Panc1 (cell line): ENCODE data around the gene RHEBL1. TPM values are rescaled to one million over a fixed set of nuclear protein-coding genes. Genes with fewer than 3 reads are reported as not detected.

Experiments
- ATAC-seq: fragments of 200-7000 bp; cut with Tn5 transposase; 2 replicates; pipeline ENCODE4 v1.9.1; 2020; ENCODE audit warnings: mild to moderate bottlenecking, moderate library complexity
- BruUV-seq: library from RNA; stranded (reverse); fragments of 400-500 nt; replicated peaks from 2 replicates; lab custom pipeline; 2021; lab: Mats Ljungman, UMichigan
- CTCF ChIA-PET: fragments of 300-600 bp; sonication (Branson Sonifier 250); formaldehyde crosslinking; loops from one replicate; lab custom pipeline; 2022; ENCODE audit warnings: antibody characterized with exemption; lab: Charles Lee
- POLR2A ChIA-PET: fragments of 300-600 bp; sonication (Branson Sonifier 250); formaldehyde crosslinking; loops from one replicate; lab custom pipeline; 2022; ENCODE audit warnings: antibody characterized with exemption; lab: Charles Lee
- DNase-seq: peaks from one replicate; pipeline ENCODE4 v3.0.0-alpha.2; 2010; ENCODE audit warnings: low read depth, low spot score
- H3K27ac ChIP-seq: 2 replicates; pipeline ENCODE4 v1.5.1; 2011; ENCODE audit warnings: mild to moderate bottlenecking, low read length, inconsistent platforms
- H3K27me3 ChIP-seq: fragments of 200-500 bp; sonication (Bioruptor generic); 2 replicates; pipeline ENCODE4 v1.6.0; 2014; ENCODE audit warnings: low read length, inconsistent platforms; ENCODE audit not compliant: control insufficient read depth, insufficient read depth
- H3K36me3 ChIP-seq: fragments of 200-500 bp; sonication (Bioruptor generic); 2 replicates; pipeline ENCODE4 v1.5.1; 2014; ENCODE audit warnings: inconsistent platforms, mild to moderate bottlenecking, low read length, moderate library complexity; ENCODE audit not compliant: control insufficient read depth, insufficient read depth
- H3K4me1 ChIP-seq: 2 replicates; pipeline ENCODE4 v1.5.1; 2011; ENCODE audit warnings: inconsistent platforms, mild to moderate bottlenecking, low read length, moderate library complexity; ENCODE audit not compliant: control insufficient read depth, insufficient read depth
- H3K4me3 ChIP-seq, 2 experiments: 2 replicates each; pipeline ENCODE4 v1.5.1; 2011 to 2012; ENCODE audit warnings: low read depth in 2 of 2, low read length in 2 of 2, mild to moderate bottlenecking in 2 of 2, inconsistent platforms in 1 of 2, moderate library complexity in 1 of 2
- H3K9me3 ChIP-seq: fragments of 200-500 bp; sonication (Bioruptor generic); 2 replicates; pipeline ENCODE4 v1.5.1; 2014; ENCODE audit warnings: low read depth, mild to moderate bottlenecking, inconsistent platforms, low read length, moderate library complexity; ENCODE audit not compliant: control insufficient read depth, insufficient read depth
- POLR2AphosphoS5 ChIP-seq: IDR thresholded peaks from 2 replicates; pipeline ENCODE4 v1.6.1; 2012; ENCODE audit warnings: mild to moderate bottlenecking, low read depth, low read length, moderate library complexity
- SIN3A ChIP-seq: IDR thresholded peaks from 2 replicates; pipeline ENCODE4 v1.6.1; 2012; ENCODE audit warnings: low read depth, mild to moderate bottlenecking, low read length, moderate library complexity, borderline replicate concordance; ENCODE audit not compliant: insufficient read depth
- TCF7L2 ChIP-seq: IDR thresholded peaks from 2 replicates; pipeline ENCODE4 v1.6.1; 2011; ENCODE audit warnings: mild to moderate bottlenecking, low read depth, low read length, inconsistent platforms
- in situ Hi-C: cut with HindIII; loops from 2 replicates; pipeline ENCODE4 v1.10.0; 2016; ENCODE audit warnings: low sequenced_read_pairs, low pct_unique_long_range_greater_than_20kb
- intact Hi-C: fragments of 100-400 bp; cut with micrococcal nuclease; formaldehyde crosslinking; loops from one replicate; pipeline ENCODE4 v1.10.0; 2022; ENCODE audit not compliant: unreplicated experiment
- total RNA-seq: library from RNA; stranded (reverse); gene quantifications from one replicate; pipeline ENCODE4 v1.2.1, GENCODE V29; 2021; ENCODE audit not compliant: unreplicated experiment
- TF ChIP-seq, protein P1 (sequence below), 2 experiments: IDR thresholded peaks; 2 replicates each; pipeline ENCODE4 v1.6.1; 2011 to 2012; ENCODE audit warnings: low read depth in 2 of 2, control low read depth in 1 of 2, low read length in 1 of 2, mild to moderate bottlenecking in 1 of 2, moderate library complexity in 1 of 2; ENCODE audit not compliant: insufficient read depth in 1 of 2
- TF ChIP-seq, protein P2 (sequence below): fragments of 450-650 bp; IDR thresholded peaks from 2 replicates; pipeline ENCODE4 v1.5.1; 2017; ENCODE audit warnings: mild to moderate bottlenecking

RHEBL1 gene
- total RNA-seq, 1 experiment from 2014 or later, result 4.7 TPM

DNA sequence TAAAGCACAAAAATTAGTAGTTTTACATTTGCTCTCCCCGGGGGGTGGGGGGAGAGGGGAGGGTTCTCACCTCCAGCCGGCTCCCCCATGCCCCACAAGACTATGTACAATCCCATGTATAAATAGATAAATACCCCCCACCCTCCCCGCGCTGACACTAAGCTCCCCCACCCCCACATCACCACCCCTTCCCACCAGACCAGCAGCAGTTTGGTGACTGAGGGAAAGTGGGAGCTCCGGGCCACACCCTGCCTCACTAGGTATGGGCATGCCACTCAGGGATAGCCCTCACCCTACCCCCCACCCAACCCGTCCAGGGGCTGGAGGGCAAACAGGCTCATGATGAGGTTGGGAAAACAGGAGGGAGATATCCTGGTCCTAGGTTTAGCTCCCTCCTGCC is 49.3 kb downstream of the RHEBL1 start:
- no peak for DNase-seq
- POLR2A ChIA-PET, result interaction anchor here (0.7 kb wide), 3 partner anchors 10 to 942 kb away, joined by 3 to 14 read pairs (median 9); no protein-coding TSS in a partner anchor

DNA sequence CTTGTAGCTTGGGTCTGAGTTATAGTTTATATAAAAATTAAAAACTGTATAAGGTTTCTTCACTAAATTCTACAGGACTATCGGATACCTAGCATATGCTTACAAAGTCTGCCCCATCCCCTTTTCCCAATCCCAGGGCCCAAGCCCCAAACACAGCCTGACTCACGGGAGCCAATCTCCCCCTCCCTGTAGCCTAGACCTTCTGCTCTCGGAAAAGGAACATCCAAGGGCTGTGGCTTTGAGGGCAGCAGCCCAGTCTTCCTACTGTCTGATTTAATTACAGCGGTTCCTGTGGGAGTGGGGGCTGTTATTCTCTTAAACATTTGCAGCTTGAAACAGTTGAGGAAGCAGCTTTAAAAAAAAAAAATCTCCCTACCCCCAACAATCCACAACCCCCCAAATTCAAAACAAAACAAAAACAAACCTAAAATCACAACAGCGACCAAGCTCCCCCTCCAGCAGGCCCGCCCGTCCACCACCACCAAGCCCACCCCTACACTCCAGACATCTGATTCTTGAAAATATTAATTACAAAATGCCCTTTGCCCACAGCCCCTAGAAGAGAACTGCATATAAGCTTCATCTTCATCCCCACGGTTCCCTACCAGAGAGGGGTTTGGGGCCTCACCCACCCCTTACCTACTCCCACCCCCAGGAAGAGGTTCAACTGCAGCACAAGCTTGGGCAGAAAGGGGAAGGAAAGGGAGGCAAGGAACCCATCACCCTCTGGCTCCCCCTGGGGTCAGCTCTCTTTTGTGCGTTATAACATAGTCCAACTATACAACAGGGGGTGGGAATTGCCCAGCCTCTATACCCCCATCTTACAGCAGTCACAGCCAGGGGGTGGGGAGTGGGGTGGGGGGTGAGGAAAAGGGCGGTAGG is 50.1 kb downstream of the RHEBL1 start:
- BruUV-seq, result no TSS peak
- H3K27ac ChIP-seq, result peak overlapping the region; percentile 90
- ATAC-seq (peak; percentile 39; the same call in 1 of the 2 replicates), DNase-seq (no peak)
- in situ Hi-C loops, result no loop called here
- ChIA-PET POLR2A (interaction anchor here (0.6 to 0.7 kb wide), 4 partner anchors 11 to 2000 kb away, joined by 3 to 14 read pairs (median 6); no protein-coding TSS in a partner anchor), CTCF (interaction anchor here (0.6 to 1.0 kb wide), 5 partner anchors 18 to 164 kb away, joined by 3 to 12 read pairs (median 8); no protein-coding TSS in a partner anchor)
- H3K4me3 ChIP-seq, result no peak overlapping the region
- H3K4me1 ChIP-seq, result peaks cover 15% of the 10 kb centered on the region
- no peaks in the 10 kb centered on the region for H3K27me3 ChIP-seq
- TF ChIP-seq TCF7L2 (no peak), POLR2AphosphoS5 (no peak), SIN3A (no peak)
- TF ChIP-seq, protein P1, sequence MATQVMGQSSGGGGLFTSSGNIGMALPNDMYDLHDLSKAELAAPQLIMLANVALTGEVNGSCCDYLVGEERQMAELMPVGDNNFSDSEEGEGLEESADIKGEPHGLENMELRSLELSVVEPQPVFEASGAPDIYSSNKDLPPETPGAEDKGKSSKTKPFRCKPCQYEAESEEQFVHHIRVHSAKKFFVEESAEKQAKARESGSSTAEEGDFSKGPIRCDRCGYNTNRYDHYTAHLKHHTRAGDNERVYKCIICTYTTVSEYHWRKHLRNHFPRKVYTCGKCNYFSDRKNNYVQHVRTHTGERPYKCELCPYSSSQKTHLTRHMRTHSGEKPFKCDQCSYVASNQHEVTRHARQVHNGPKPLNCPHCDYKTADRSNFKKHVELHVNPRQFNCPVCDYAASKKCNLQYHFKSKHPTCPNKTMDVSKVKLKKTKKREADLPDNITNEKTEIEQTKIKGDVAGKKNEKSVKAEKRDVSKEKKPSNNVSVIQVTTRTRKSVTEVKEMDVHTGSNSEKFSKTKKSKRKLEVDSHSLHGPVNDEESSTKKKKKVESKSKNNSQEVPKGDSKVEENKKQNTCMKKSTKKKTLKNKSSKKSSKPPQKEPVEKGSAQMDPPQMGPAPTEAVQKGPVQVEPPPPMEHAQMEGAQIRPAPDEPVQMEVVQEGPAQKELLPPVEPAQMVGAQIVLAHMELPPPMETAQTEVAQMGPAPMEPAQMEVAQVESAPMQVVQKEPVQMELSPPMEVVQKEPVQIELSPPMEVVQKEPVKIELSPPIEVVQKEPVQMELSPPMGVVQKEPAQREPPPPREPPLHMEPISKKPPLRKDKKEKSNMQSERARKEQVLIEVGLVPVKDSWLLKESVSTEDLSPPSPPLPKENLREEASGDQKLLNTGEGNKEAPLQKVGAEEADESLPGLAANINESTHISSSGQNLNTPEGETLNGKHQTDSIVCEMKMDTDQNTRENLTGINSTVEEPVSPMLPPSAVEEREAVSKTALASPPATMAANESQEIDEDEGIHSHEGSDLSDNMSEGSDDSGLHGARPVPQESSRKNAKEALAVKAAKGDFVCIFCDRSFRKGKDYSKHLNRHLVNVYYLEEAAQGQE (IDR thresholded peaks at IDR 0.05; ENCODE audit: insufficient read depth in 1 of 2, low read depth in 2 of 2, low read length in 1 of 2), result no peak
- TF ChIP-seq, protein P2, sequence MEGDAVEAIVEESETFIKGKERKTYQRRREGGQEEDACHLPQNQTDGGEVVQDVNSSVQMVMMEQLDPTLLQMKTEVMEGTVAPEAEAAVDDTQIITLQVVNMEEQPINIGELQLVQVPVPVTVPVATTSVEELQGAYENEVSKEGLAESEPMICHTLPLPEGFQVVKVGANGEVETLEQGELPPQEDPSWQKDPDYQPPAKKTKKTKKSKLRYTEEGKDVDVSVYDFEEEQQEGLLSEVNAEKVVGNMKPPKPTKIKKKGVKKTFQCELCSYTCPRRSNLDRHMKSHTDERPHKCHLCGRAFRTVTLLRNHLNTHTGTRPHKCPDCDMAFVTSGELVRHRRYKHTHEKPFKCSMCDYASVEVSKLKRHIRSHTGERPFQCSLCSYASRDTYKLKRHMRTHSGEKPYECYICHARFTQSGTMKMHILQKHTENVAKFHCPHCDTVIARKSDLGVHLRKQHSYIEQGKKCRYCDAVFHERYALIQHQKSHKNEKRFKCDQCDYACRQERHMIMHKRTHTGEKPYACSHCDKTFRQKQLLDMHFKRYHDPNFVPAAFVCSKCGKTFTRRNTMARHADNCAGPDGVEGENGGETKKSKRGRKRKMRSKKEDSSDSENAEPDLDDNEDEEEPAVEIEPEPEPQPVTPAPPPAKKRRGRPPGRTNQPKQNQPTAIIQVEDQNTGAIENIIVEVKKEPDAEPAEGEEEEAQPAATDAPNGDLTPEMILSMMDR, result no peak; the same call in 1 of the 2 replicates
- H3K36me3 ChIP-seq, result peaks cover 20% of the 10 kb centered on the region
- intact Hi-C loops, result no loop called here
- H3K9me3 ChIP-seq, result no peaks in the 10 kb centered on the region

More for the DNA sequence above, 49.3 kb downstream of the RHEBL1 start:
- peaks cover 15% of the 10 kb centered on the region for H3K4me1 ChIP-seq
- in situ Hi-C loops, result no loop called here
- CTCF ChIA-PET, result interaction anchor here (0.6 to 0.7 kb wide), 3 partner anchors 19 to 32 kb away, joined by 3 to 12 read pairs (median 3); no protein-coding TSS in a partner anchor
- intact Hi-C loops, result no loop called here
- peaks cover 27% of the 10 kb centered on the region for H3K36me3 ChIP-seq
- BruUV-seq, result no TSS peak
- no peaks in the 10 kb centered on the region for H3K27me3 ChIP-seq
- H3K9me3 ChIP-seq, result no peaks in the 10 kb centered on the region
- H3K27ac ChIP-seq, result no peak overlapping the region
- TF ChIP-seq TCF7L2 (no peak), POLR2AphosphoS5 (no peak), SIN3A (no peak)
- TF ChIP-seq, protein P2, result no peak
- TF ChIP-seq, protein P1 (IDR thresholded peaks at IDR 0.05; ENCODE audit: insufficient read depth in 1 of 2, low read depth in 2 of 2, low read length in 1 of 2), result no peak
- no peak overlapping the region for H3K4me3 ChIP-seq
- ATAC-seq, result no peak
